OCI-LY7 (cell line): ENCODE measurements around the gene FREY1.

ENCODE experiments used
- EZH2phosphoT487 ChIP-seq: fragments of 200-600 bp; sonication (generic); IDR thresholded peaks from 2 replicates; pipeline ENCODE4 v1.6.1; 2018; ENCODE audit warnings: low read depth, borderline replicate concordance, mild to moderate bottlenecking, mixed run types, antibody characterized with exemption, low read length, moderate library complexity, mixed read lengths
- TF ChIP-seq, protein P1 (sequence below): fragments of 200-600 bp; sonication (generic); conservative IDR thresholded peaks from 2 replicates; pipeline ENCODE4 v1.5.1; 2014; ENCODE audit warnings: mild to moderate bottlenecking, antibody characterized with exemption, low read length, moderate library complexity, mixed read lengths

DNA sequence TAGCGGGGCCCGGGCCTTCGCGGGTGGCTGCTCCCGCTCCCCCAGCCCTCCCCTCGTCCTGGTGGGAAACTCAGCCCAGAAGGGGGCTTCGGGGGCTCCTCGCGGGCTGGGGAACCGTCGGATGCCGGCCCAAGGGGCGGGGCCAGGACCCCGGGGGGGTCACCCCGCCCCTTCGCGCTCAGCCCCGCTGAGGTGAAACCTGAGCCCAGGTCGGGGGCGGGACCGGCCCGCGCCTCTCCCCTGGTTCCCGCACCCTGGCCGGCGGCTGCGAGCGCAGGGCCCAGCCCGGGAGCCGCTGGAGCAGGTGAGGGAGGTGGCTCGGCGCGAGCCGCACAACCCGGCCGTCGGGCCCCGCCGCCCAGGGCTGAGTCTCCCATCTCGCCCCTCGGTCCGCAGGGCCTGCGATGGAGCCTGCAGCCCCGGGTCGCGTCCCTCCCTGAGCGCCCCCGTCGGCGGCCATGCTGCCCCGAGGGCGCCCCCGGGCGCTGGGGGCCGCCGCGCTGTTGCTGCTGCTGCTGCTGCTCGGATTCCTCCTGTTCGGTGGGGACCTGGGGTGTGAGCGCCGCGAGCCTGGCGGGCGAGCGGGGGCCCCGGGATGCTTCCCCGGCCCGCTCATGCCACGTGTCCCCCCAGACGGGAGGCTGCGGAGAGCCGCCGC, 15.5 kb upstream of the FREY1 start, which contains the start of gene LARGE2:
- TF ChIP-seq, protein P1, sequence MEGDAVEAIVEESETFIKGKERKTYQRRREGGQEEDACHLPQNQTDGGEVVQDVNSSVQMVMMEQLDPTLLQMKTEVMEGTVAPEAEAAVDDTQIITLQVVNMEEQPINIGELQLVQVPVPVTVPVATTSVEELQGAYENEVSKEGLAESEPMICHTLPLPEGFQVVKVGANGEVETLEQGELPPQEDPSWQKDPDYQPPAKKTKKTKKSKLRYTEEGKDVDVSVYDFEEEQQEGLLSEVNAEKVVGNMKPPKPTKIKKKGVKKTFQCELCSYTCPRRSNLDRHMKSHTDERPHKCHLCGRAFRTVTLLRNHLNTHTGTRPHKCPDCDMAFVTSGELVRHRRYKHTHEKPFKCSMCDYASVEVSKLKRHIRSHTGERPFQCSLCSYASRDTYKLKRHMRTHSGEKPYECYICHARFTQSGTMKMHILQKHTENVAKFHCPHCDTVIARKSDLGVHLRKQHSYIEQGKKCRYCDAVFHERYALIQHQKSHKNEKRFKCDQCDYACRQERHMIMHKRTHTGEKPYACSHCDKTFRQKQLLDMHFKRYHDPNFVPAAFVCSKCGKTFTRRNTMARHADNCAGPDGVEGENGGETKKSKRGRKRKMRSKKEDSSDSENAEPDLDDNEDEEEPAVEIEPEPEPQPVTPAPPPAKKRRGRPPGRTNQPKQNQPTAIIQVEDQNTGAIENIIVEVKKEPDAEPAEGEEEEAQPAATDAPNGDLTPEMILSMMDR = no peak
- TF ChIP-seq EZH2phosphoT487 = no peak
